COLO668 (cell line): ENCODE measurements around the gene LRRC19.

Source experiments
- DNase-seq: peaks from one replicate; lab custom pipeline; 2025; ENCODE audit not compliant: unreplicated experiment; lab: John Stamatoyannopoulos, UW

The LRRC19 gene

DNA sequence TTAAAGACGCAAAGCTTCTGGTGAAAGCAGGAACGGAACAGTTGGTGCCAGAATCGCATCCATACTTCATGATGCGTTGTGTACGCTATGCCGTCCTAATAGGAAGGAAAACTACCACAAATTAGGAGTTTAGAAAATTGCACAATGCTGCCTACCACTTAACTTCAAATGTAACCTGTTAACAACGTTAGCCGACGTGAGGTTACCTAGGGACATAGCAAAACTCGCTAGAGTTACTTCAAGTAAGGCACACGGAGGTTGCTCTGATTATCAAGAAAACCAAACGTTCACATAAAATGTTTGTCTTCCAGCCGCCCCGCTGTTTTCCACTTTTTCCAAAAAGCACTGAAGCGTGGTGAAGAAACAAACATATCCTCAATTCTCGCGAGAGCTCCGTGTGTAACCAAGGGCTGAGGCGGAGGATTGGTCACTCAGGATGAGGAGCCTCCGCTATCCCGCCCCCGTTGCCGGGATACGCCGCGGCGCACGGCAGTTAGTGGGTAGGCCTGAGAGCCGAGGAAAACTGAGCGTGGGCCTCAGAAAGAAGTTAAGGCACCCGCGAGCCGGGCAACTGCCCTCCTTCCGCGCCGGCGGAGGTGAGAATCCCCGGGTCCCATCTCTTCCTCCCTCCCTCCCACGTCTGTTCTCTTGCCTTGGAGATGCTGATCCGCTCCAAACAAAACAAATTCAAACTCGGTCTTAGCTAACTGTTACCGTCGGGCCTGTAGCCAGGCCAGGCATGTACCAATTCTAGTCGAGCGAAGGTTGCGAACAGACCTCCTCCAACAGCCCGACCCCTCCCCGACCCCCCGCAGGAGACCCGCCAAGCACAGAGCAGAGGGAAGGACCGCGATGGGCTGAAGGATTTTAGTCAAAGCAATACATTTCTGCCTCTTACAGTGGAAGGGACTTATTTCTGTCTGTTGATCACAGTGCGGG lies 49.3 kb downstream of the LRRC19 start, which contains the start of gene IFT74:
TSS of gene IFT74 (plus strand) at position 492 of the 939 bp plus-strand sequence. CDS start 5,556 bp downstream, outside the sequence.
- peak; percentile 95 for DNase-seq

DNA sequence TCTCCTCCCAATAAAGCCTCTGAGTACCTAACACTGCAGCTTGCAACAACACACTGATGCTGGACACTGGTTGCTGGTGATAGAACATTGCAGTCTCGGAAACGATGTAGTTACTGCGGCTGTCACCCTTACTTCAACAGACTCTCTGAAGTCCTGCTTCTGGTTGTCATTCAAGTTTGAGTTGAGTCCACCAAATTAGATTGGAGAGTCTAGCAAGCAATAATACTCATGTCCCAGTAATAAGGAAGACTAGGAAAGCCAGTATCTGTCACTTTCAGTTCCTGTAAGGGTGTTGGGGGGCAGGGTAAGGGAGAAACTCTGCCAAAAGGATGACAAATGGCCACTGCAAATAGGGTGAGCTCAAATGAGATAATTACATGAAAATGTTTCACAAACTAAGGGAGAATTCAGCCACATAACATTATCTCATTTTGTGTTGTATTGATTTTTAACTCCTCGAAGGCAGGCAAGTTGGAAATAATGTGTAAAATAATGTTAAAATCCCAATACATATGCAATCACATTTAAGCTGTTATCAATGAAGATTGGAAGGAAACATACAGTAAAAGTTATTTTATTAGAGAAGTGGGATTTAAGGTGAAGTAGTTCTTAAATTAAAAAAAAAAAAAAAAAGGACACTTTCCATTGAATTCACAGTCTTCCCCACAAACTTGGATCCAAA lies 50.1 kb downstream of the LRRC19 start:
- no peak for DNase-seq

DNA sequence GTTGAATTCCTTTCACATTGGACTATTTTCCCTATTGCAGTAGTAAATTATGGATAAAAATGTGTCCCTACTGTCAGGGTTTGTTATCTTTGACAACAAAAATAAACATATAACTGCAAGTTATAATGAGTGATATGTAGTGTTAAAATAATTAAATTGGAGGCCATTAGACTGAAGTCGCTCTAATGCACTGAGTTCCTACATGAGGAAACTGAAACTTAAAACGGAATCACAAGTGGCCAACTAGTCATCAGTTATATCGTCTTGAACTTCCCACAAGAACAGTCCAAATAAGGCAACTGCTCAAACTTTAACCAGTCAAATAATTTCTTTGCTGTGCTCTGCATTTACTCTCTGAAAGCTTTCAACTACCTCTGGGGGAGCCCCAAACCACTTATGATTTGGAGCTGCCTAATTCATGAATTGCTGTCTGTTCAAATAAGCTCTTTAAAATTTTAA lies 51.4 kb downstream of the LRRC19 start:
- DNase-seq = no peak

DNA sequence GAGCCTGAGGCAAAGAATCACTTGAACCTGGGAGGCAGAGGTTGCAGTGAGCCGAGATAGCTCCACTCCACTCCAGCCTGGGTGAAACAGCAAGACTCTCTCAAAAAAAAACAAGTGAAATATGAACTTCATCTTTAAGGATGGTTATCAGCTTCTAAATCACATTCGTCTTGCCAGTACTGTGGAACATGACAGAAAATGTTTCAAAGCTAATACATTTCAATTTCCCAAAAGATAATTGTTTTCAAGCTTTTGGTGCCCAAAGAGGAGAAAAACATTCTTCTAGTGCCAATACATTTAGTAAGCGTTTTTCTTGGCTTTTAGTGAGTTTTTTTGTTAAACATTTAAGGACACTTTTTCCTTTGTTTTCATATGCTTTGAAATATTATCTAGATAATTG lies 53.7 kb downstream of the LRRC19 start:
- no peak for DNase-seq

DNA sequence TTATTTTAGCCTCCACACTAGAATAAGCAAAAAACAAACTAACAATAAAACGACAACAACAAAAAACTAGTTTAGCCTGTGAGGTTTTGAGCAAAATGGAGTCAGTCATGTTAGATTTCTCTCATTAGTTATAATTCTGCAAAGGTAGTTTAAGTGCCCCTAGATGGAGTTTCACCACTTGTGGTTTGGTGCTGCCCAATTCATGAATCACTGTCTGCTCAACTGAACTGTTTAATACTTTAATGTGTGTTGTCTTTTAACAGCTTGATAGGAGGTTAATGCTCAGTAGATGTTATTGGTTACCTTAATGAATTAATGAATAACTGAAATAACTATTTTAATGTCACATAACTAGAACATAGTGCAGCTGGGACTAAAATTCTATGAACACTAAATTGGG lies 55.0 kb downstream of the LRRC19 start:
- DNase-seq = no peak

DNA sequence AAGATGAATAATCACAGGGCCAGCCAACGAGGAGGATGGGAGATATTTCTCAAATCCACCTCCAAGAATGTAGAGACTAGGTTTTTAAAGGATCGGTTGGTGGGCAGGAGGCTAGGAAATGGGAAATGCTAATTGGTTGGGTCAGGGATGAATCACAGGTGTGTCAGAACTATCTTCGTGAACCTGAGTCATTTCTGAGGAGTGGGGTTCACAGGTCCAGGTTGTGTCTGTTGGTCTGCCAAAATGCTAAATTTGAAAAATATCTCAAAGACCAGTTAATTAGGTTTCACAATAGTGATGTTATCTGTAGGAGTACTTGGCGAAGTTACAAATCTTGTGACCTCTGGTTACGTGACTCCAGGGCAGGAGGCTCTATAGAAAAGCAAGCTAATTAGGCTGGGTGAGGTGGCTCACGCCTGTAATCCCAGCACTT lies 55.8 kb downstream of the LRRC19 start:
- DNase-seq = no peak

DNA sequence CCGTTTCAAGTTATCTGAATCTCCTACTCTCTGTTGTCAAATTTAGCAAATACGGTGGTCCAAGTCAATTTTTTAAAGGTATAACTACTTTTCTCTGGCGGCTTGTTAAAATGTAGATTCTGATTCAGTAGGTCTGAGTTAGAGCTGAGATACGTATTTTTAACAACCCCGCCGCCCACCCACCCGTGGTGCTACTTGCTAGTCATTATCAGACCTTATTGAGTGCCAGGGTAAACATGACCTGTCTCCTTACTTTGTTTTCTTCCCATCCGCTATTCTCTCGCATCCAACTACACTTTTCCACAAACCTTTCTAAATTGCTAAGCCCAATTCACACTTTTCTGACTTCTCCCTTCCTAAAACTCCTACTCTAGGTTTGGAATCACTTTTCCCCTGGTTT lies 57.7 kb downstream of the LRRC19 start:
- DNase-seq = no peak

DNA sequence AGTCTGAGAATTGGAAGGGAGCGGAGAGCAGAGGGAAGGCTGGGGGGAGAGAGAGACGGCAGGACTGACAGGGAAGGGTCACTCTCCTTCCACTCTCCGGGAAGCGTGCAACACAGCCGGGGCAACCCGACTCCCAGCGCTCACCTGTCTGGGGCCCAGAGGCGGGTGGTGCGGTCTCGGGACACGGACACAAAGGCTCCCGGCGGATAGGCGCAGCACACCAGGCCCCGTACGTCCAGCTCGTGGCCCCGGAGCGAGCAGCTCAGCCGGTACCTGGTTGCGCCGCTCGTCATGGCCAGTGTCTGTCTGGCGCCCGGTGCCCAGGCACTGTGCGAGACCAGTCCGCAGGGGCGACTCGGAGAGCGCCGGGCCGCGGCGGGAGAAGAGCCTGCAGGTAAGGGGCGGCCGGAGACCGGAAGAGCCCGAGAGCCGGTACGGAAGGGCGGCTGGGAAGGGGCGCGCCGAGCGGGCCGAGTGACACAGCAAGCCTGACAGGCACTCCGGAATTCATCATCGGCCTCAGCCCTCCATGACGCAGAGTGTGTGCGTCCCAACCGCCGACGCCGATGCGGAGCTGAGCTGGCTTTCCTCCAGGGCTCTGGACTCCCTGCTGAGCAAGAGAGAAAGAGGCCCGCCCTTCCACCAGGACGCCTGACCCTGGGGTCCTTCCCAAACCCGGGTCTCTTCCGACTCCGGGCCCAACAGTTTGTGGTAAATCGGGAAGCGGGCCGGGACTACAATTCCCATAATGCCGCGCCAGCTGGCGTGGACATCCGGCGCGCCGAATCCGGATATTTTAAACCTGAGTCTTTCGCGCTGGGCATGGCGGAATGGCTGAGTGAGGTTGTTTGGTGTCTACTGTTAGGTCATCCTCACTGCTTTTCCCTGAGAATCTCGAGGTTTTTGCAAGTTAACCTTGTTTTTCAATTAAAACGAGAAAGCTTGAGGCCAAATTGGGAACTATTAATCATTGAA lies 58.4 kb downstream of the LRRC19 start, which contains the start of gene PLAA:
TSS of gene PLAA (minus strand) at position 490 of the 975 bp plus-strand sequence. CDS start at position 293, 197 bp downstream.
- DNase-seq = peak; percentile 93

DNA sequence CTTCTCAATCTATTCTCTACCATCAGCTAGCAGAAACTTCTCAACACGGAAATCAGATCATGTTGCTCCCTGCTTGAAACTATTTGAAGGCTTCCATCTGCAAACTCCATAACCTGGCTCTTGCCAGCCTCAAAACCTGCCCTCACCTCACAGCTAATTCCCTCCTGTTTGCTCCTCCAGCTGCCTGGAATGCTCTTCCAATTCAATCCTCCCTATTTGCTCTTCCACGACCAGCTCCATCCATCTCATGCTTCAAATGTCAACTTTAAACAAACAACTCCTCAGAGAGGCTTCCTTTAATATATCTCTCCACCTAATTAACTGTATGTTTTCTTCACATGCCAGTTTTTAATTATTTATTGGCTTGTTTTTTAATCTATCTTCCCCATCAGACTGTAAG lies 59.9 kb downstream of the LRRC19 start:
- DNase-seq = peak; percentile 10
